Astrocyte (in vitro differentiated cells and primary cell): ENCODE data around the gene EZH1. TPM values are rescaled to one million over a fixed set of nuclear protein-coding genes. Genes with fewer than 3 reads are reported as not detected.

ENCODE experiments used
- DNase-seq: peaks from one replicate; pipeline ENCODE4 v3.0.0-alpha.2; 2010; ENCODE audit warnings: low read depth
- FAIRE-seq: peaks from 2 replicates; lab custom pipeline; 2011; peaks lifted over from hg19 to GRCh38; lab: Jason Lieb, UNC
- H2AFZ ChIP-seq: 2 replicates; pipeline ENCODE4 v1.6.0; 2012; ENCODE audit warnings: low read depth, low read length, inconsistent platforms
- H3K27ac ChIP-seq: 2 replicates; pipeline ENCODE4 v1.5.1; 2011; ENCODE audit warnings: low read depth, low read length, inconsistent platforms
- H3K27me3 ChIP-seq: 2 replicates; pipeline ENCODE4 v1.6.0; 2011; ENCODE audit warnings: low read length, inconsistent platforms; ENCODE audit not compliant: insufficient read depth
- H3K36me3 ChIP-seq: 2 replicates; pipeline ENCODE4 v1.5.1; 2011; ENCODE audit warnings: low read length, inconsistent platforms; ENCODE audit not compliant: insufficient read depth
- H3K4me1 ChIP-seq: 2 replicates; pipeline ENCODE4 v1.5.1; 2011; ENCODE audit warnings: low read length, inconsistent platforms; ENCODE audit not compliant: insufficient read depth
- H3K4me2 ChIP-seq: 2 replicates; pipeline ENCODE4 v1.6.0; 2012; ENCODE audit warnings: low read length, inconsistent platforms
- H3K4me3 ChIP-seq: 2 replicates; pipeline ENCODE4 v1.5.1; 2011; ENCODE audit warnings: low read depth, mild to moderate bottlenecking, low read length, inconsistent platforms; ENCODE audit not compliant: insufficient read depth
- H3K79me2 ChIP-seq: 2 replicates; pipeline ENCODE4 v1.6.0; 2012; ENCODE audit warnings: mild to moderate bottlenecking, low read length, inconsistent platforms; ENCODE audit not compliant: insufficient read depth
- H3K9ac ChIP-seq: 2 replicates; pipeline ENCODE4 v1.6.0; 2012; ENCODE audit warnings: mild to moderate bottlenecking, low read length, inconsistent platforms
- H3K9me3 ChIP-seq: 2 replicates; pipeline ENCODE4 v1.5.1; 2012; ENCODE audit warnings: low read depth, mild to moderate bottlenecking, low read length, inconsistent platforms; ENCODE audit not compliant: insufficient read depth
- H4K20me1 ChIP-seq: 2 replicates; pipeline ENCODE4 v1.6.0; 2012; ENCODE audit warnings: low read length, inconsistent platforms; ENCODE audit not compliant: insufficient read depth
- H3K27ac Mint-ChIP-seq: one replicate; pipeline ENCODE4 v1.8.0; 2021; ENCODE audit warnings: mild to moderate bottlenecking, mixed read lengths; ENCODE audit not compliant: unreplicated experiment
- H3K27me3 Mint-ChIP-seq: one replicate; pipeline ENCODE4 v1.8.0; 2021; ENCODE audit warnings: low read depth, mixed read lengths; ENCODE audit not compliant: unreplicated experiment
- H3K36me3 Mint-ChIP-seq: one replicate; pipeline ENCODE4 v1.8.0; 2021; ENCODE audit warnings: low read depth, mixed read lengths; ENCODE audit not compliant: unreplicated experiment
- H3K4me1 Mint-ChIP-seq: one replicate; pipeline ENCODE4 v1.8.0; 2021; ENCODE audit warnings: low read depth, mixed read lengths; ENCODE audit not compliant: unreplicated experiment
- H3K4me3 Mint-ChIP-seq: one replicate; pipeline ENCODE4 v1.8.0; 2021; ENCODE audit warnings: mild to moderate bottlenecking, moderate library complexity, mixed read lengths; ENCODE audit not compliant: unreplicated experiment
- H3K9me3 Mint-ChIP-seq: one replicate; pipeline ENCODE4 v1.8.0; 2021; ENCODE audit warnings: mild to moderate bottlenecking, mixed read lengths; ENCODE audit not compliant: unreplicated experiment
- EZH2 ChIP-seq: IDR thresholded peaks from 2 replicates; pipeline ENCODE4 v1.6.1; 2012; ENCODE audit warnings: mild to moderate bottlenecking, low read length, inconsistent platforms; ENCODE audit not compliant: insufficient read depth
- total RNA-seq: library from RNA; stranded (reverse); gene quantifications from 2 replicates; pipeline ENCODE4 v1.2.1, GENCODE V29; 2021
- TF ChIP-seq, protein P1 (sequence below): IDR thresholded peaks from 2 replicates; pipeline ENCODE4 v1.5.1; 2011; ENCODE audit warnings: low read depth, mild to moderate bottlenecking, inconsistent platforms, low read length, moderate library complexity; ENCODE audit not compliant: insufficient read depth

The EZH1 gene
- total RNA-seq, 1 donor from 2014 or later, result 15.2 TPM

DNA sequence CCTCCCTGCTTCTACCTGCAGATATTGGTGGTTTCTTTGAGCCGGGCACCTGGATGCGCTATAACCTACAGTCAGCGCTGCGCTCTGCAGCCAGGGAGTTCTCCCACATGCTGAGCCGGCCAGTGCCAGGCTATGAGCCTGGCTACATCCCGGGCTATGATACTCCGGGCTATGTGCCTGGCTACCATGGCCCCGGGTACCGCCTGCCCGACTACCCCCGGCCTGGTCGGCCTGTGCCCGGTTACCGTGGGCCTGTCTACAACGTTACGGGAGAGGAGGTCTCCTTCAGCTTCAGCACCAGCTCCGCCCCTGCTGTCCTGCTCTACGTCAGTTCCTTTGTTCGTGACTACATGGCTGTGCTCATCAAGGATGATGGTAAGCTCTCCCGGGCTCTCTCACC lies 49.3 kb downstream of the EZH1 start:
- H3K9me3 Mint-ChIP-seq, result no peaks in the 10 kb centered on the region
- Histone ChIP-seq H3K4me3 (no peak overlapping the region), H3K9ac (no peak overlapping the region), H3K27me3 (no peaks in the 10 kb centered on the region), H3K4me1 (peaks cover 4% of the 10 kb centered on the region), H3K9me3 (no peaks in the 10 kb centered on the region), H3K27ac (no peak overlapping the region), H4K20me1 (no peaks in the 10 kb centered on the region), H3K79me2 (no peaks in the 10 kb centered on the region), H3K36me3 (no peaks in the 10 kb centered on the region), H2AFZ (no peak overlapping the region), H3K4me2 (no peak overlapping the region)
- H3K27ac Mint-ChIP-seq, result no peak overlapping the region
- peaks cover 24% of the 10 kb centered on the region for H3K36me3 Mint-ChIP-seq
- TF ChIP-seq EZH2, result no peak
- TF ChIP-seq, protein P1, sequence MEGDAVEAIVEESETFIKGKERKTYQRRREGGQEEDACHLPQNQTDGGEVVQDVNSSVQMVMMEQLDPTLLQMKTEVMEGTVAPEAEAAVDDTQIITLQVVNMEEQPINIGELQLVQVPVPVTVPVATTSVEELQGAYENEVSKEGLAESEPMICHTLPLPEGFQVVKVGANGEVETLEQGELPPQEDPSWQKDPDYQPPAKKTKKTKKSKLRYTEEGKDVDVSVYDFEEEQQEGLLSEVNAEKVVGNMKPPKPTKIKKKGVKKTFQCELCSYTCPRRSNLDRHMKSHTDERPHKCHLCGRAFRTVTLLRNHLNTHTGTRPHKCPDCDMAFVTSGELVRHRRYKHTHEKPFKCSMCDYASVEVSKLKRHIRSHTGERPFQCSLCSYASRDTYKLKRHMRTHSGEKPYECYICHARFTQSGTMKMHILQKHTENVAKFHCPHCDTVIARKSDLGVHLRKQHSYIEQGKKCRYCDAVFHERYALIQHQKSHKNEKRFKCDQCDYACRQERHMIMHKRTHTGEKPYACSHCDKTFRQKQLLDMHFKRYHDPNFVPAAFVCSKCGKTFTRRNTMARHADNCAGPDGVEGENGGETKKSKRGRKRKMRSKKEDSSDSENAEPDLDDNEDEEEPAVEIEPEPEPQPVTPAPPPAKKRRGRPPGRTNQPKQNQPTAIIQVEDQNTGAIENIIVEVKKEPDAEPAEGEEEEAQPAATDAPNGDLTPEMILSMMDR, result no peak
- FAIRE-seq, result no peak
- H3K27me3 Mint-ChIP-seq, result peaks cover 2% of the 10 kb centered on the region
- H3K4me1 Mint-ChIP-seq, result peaks cover 5% of the 10 kb centered on the region
- no peak overlapping the region for H3K4me3 Mint-ChIP-seq
- no peak for DNase-seq

DNA sequence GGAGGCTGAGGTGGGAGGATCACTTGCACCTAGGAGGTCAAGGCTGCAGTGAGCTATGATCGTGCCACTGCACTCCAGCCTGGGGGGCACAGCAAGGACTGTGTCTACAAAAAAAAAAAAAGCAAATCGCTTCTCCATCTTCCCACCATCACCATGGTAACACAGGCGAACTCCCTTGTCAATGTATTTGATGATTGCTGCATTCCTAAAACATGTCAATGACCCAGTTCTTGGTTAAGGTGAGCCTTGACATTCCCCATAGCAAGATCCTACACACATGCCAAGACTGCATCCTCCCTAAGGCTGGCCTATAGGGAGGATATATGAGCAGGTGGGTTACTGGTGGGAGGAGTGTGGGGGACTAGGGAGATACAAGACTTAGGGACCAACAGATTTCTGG lies 50.3 kb downstream of the EZH1 start:
- no peak overlapping the region for H3K9ac ChIP-seq
- H3K4me3 ChIP-seq, result no peak overlapping the region
- DNase-seq (no peak), FAIRE-seq (no peak)
- H3K27ac ChIP-seq, result no peak overlapping the region
- no peaks in the 10 kb centered on the region for H3K9me3 ChIP-seq
- H3K4me1 ChIP-seq, result peaks cover 4% of the 10 kb centered on the region
- H4K20me1 ChIP-seq, result no peaks in the 10 kb centered on the region
- H3K27me3 ChIP-seq, result no peaks in the 10 kb centered on the region
- H3K36me3 Mint-ChIP-seq, result peaks cover 24% of the 10 kb centered on the region
- H3K27ac Mint-ChIP-seq, result no peak overlapping the region
- no peaks in the 10 kb centered on the region for H3K79me2 ChIP-seq
- H3K4me1 Mint-ChIP-seq, result peaks cover 3% of the 10 kb centered on the region
- H2AFZ ChIP-seq, result no peak overlapping the region
- no peak overlapping the region for H3K4me3 Mint-ChIP-seq
- H3K4me2 ChIP-seq, result no peak overlapping the region
- H3K27me3 Mint-ChIP-seq, result peaks cover 3% of the 10 kb centered on the region
- TF ChIP-seq EZH2, result no peak
- TF ChIP-seq, protein P1, result no peak
- no peaks in the 10 kb centered on the region for H3K9me3 Mint-ChIP-seq
- H3K36me3 ChIP-seq, result no peaks in the 10 kb centered on the region

DNA sequence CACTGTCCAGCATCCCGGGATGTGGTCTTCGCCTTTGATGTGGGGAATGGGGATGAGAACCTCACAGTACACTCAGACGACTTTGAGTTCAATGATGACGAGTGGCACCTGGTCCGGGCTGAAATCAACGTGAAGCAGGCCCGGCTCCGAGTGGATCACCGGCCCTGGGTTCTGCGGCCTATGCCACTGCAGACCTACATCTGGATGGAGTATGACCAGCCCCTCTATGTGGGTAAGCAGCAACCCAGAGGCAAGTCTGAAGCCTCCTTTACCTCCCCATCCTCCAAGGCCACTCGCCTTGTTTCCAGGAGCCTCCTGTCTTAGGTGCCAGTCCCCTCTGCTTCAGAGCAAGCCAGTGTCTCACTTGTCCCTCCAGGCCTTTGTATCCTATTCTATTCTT lies 52.4 kb downstream of the EZH1 start:
- Histone ChIP-seq H3K9me3 (no peaks in the 10 kb centered on the region), H3K4me2 (no peak overlapping the region), H3K9ac (no peak overlapping the region), H3K27me3 (peaks cover 7% of the 10 kb centered on the region), H3K4me1 (no peaks in the 10 kb centered on the region), H3K79me2 (no peaks in the 10 kb centered on the region), H2AFZ (no peak overlapping the region), H3K36me3 (no peaks in the 10 kb centered on the region), H3K27ac (no peak overlapping the region), H4K20me1 (no peaks in the 10 kb centered on the region), H3K4me3 (no peak overlapping the region)
- TF ChIP-seq, protein P1, result no peak
- TF ChIP-seq EZH2, result no peak
- Mint-ChIP-seq H3K36me3 (peaks cover 34% of the 10 kb centered on the region), H3K4me3 (no peak overlapping the region), H3K27me3 (peaks cover 3% of the 10 kb centered on the region), H3K4me1 (no peaks in the 10 kb centered on the region), H3K27ac (peak overlapping the region; percentile 72), H3K9me3 (no peaks in the 10 kb centered on the region)
- DNase-seq, result no peak
- no peak for FAIRE-seq
